IPS DF 6.9 (cell line): Measurements from ENCODE around the gene CNTFR.

Source experiments
- DNase-seq: peaks from one replicate; pipeline ENCODE4 v3.0.0-alpha.2; 2013; ENCODE audit warnings: low read depth, low spot score
- H3K27ac ChIP-seq: one replicate; pipeline ENCODE4 v1.5.1; 2013; ENCODE audit warnings: low read length, control low read depth
- H3K27me3 ChIP-seq: 2 replicates; pipeline ENCODE4 v1.6.1; 2013; ENCODE audit warnings: mild to moderate bottlenecking, low read length; ENCODE audit not compliant: control insufficient read depth, insufficient read depth
- H3K36me3 ChIP-seq: 2 replicates; pipeline ENCODE4 v1.6.1; 2013; ENCODE audit warnings: low read length; ENCODE audit not compliant: control insufficient read depth, insufficient read depth
- H3K4me1 ChIP-seq: 2 replicates; pipeline ENCODE4 v1.6.1; 2013; ENCODE audit warnings: low read length; ENCODE audit not compliant: control insufficient read depth, insufficient read depth
- H3K4me3 ChIP-seq: 2 replicates; pipeline ENCODE4 v1.5.1; 2013; ENCODE audit warnings: mild to moderate bottlenecking, low read length
- H3K9me3 ChIP-seq: 2 replicates; pipeline ENCODE4 v1.6.1; 2013; ENCODE audit warnings: low read length, inconsistent platforms; ENCODE audit not compliant: control insufficient read depth, insufficient read depth
- WGBS: extraction: QIAGEN DNeasy Blood & Tissue Kit; methylation state at CpG from one replicate; pipeline ENCODE4 v1.1.7; 2013; ENCODE audit warnings: mixed read lengths, missing lambda C conversion rate; ENCODE audit not compliant: insufficient read length, insufficient coverage; 5-methylcytosine and 5-hydroxymethylcytosine counted together

Gene CNTFR

DNA sequence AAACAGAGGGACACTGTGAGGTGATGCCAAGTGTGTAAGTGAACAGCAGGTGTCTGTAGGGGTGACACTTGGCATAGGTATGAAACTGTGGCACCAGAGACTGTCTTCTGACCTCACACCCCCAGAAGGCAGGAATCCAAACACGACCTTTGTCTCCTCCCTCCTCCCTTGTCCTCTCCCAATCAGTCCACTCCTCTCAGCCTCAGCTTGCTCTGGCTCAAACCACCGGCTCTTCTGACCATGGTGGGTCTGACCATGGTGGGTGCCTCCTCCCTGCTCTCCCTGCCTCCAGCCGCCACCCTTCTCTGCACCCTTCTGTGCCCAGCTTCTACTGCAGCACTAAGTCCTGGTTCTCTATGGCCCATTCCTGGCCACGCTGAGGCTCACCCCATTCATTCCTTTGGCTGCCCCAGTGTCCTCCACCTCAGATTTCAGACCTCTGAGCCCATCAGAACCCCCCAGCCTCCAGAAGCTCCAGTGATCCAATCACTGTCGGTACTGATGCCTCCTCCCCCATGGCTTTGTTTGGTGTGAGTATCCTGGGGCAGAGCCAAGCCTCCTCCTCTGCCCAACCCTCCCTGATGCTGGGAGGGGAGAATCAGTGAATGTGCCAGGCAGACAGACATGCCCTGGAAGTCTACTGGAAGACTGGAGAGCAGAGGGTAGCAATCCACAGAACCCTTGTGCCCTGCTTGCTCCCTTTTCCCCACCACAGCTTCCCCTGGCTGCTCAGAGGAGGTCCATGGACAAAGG lies 41.1 kb upstream of the CNTFR start:
- WGBS = no CpG with 5 or more reads among the region's 5 CpGs
- Histone ChIP-seq H3K36me3 (peaks cover 5% of the 10 kb centered on the region), H3K9me3 (no peaks in the 10 kb centered on the region), H3K4me1 (no peaks in the 10 kb centered on the region), H3K27me3 (peaks cover 51% of the 10 kb centered on the region), H3K27ac (no peak overlapping the region), H3K4me3 (no peak overlapping the region)
- DNase-seq = no peak

DNA sequence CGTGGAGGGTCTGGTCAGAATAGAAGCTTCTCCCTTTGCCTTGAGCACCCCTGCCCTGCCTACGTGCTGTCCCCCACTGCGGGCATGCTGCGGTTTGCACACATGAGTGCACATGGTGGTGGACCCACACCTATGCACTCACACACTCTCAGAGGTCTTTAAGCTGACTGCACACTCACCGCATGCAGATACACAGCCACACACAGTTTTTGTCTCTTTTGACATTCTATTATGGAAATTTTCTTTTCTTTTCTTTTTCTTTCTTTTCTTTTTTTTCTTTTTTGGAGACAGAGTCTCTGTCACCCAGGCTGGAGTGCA lies 39.9 kb upstream of the CNTFR start:
- Histone ChIP-seq H3K4me1 (no peaks in the 10 kb centered on the region), H3K9me3 (no peaks in the 10 kb centered on the region), H3K27me3 (peaks cover 60% of the 10 kb centered on the region), H3K4me3 (no peak overlapping the region), H3K36me3 (no peaks in the 10 kb centered on the region), H3K27ac (no peak overlapping the region)
- DNase-seq = no peak
- no CpG with 5 or more reads among the region's 5 CpGs for WGBS

DNA sequence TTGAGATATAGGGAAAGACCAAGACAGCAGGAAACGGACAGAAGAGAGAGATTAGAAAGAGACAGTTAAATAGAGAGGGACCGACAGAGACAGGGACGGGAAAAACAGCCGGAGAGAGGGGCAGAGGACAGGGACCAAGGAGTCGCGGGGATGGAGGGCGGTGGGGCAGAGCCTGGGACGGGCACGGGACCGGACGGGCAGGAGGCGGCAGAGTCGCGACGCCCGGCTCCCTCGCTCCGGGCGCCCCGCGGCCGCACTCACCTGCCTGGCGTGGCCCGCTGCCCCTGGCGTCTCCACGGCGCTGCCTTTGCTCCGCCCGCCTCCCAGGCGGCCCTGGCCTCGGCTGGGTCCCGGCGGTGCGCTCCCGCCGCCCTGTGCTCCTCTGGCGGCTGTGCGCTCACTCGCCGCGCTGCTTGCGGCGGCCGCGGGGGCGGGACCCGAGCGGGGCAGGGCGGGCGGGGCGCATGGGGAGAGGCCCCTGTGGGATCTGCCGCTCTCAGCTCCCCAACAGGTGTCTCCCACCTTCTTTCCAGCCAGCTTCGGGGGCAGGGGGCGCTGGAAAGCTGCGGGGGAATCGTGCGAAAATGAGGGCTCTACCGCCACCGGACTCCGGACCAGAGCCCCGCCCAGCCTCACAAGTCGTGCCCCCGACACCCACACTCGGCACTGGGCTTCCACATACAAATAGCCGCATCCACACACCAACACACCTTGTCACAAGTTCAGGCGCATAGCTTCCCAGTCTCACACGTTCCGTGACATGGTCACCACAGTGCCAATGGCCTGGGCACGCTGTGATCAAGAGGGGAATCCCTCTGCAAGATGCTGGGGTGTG lies 39.3 kb upstream of the CNTFR start, which contains the start of gene ARID3C:
Gene ARID3C (minus strand): TSS at position 411 of the 835 bp plus-strand sequence. CDS start 1,052 bp downstream, outside the sequence.
- no peak for DNase-seq
- peak within 1 kb of the TSS; percentile 10; the same call in 1 of the 2 replicates for H3K4me3 ChIP-seq
- no CpG with 5 or more reads among the region's 69 CpGs for whole genome bisulfite sequencing
- peaks cover 64% of the 10 kb centered on the region for H3K27me3 ChIP-seq
- H3K9me3 ChIP-seq = no peaks in the 10 kb centered on the region
- H3K36me3 ChIP-seq = no peaks in the 10 kb centered on the region
- H3K27ac ChIP-seq = no peak within 1 kb of the TSS
- no peaks in the 10 kb centered on the region for H3K4me1 ChIP-seq

DNA sequence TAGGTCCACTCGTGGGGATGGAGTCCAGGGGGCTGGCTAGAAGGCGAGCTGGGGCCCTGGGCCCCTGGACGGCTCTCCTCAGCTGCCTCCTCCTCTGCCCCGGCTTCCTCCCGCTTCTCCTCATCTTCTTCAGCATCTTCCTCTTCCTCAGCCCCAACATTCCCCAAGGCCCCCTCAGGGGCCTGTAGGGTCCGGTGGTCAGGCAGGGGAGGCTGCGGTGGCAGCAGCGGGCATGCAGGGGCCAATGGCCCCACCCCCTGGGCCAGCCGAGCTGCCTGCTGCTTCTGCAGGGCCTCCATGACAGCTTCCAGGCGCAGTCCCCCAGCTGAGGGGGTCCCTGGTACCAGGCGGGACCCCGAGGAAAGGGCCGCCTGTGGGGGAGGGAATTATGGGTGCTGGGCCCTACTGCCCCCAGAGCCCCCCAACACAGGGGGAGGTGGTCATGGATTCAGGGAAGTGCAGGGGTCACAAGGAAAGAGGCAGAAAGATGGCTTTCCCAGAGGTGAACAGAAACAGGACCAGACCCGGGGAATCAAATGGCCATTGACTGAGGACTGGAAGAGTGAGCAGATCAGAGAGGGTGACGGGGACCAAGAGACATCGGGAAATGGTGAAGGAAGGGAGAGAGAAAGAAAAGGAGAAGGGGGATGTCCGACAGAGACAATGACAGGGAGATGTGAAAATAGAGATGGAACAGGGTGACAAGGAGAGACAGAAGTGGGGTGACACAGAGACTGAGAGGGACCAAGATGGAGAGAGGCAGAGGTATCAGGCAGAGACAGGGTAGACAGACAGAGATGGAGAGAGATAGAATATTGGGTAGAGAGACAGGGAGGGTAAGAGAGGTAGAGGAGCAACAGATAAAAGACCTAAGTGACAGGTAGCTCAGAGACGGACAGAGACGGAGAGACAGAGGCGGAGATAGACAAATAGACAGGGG lies 38.5 kb upstream of the CNTFR start:
- WGBS = no CpG with 5 or more reads among the region's 20 CpGs
- Histone ChIP-seq H3K27me3 (peaks cover 64% of the 10 kb centered on the region), H3K4me1 (no peaks in the 10 kb centered on the region), H3K36me3 (no peaks in the 10 kb centered on the region), H3K9me3 (no peaks in the 10 kb centered on the region), H3K4me3 (no peak overlapping the region), H3K27ac (no peak overlapping the region)
- DNase-seq = no peak

DNA sequence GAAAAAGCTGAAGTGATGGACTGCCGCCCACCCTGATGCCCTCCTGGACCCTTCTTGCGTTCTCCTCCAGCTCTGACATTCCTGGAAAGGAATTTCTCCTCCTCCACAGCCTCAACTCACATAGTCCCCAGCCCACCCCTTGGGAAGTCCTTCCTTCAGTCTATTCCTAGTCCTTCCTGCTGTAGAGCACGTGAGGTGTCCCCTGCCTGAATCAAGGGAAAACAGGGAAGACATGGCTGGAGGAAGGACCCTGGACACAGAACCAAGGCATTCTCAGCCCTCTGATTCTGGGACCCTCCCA lies 35.6 kb upstream of the CNTFR start:
- Histone ChIP-seq H3K4me3 (no peak overlapping the region), H3K9me3 (no peaks in the 10 kb centered on the region), H3K36me3 (no peaks in the 10 kb centered on the region), H3K27me3 (peaks cover 52% of the 10 kb centered on the region), H3K27ac (no peak overlapping the region), H3K4me1 (no peaks in the 10 kb centered on the region)
- no CpG with 5 or more reads among the region's 3 CpGs for WGBS
- DNase-seq = no peak

DNA sequence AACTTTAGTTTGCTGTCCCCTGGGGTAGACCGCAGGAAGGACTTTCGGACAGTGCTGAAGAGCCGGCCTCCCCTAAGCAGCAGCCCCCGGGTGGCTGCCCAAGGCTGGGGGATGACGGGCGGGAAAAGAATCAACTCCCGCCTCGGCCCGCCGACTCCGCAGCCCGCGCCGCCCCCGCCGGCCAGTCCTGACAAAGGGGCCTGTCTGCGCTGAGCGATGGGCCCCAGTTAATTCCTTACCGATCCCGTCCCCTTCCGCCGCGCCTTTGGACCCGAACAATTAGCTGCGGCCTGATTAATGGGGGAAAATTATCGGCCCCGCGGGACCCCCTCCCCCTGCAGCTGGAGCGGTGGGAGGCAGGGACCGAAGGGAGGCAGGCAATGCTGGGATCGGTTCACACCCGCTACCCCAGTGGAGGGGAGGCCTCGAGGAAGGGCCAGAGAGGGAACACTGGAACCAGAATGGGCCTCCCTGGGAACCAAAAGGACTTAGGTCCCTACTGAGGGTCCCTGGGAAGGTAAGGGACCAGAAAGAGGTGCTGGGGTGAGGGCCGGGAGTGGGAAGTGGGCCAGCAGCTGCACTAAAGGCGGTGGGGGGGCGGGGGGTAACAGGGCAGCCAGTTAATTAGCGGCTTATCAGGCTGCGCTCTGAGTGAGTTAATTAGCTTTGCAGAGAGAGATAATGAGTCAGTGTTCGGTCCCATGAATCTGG lies 35.1 kb upstream of the CNTFR start:
- no peak for DNase-seq
- no peak overlapping the region for H3K27ac ChIP-seq
- H3K4me3 ChIP-seq = peak overlapping the region; percentile 10; the same call in 1 of the 2 replicates
- no CpG with 5 or more reads among the region's 39 CpGs for WGBS
- no peaks in the 10 kb centered on the region for H3K36me3 ChIP-seq
- no peaks in the 10 kb centered on the region for H3K4me1 ChIP-seq
- no peaks in the 10 kb centered on the region for H3K9me3 ChIP-seq
- H3K27me3 ChIP-seq = peaks cover 48% of the 10 kb centered on the region

DNA sequence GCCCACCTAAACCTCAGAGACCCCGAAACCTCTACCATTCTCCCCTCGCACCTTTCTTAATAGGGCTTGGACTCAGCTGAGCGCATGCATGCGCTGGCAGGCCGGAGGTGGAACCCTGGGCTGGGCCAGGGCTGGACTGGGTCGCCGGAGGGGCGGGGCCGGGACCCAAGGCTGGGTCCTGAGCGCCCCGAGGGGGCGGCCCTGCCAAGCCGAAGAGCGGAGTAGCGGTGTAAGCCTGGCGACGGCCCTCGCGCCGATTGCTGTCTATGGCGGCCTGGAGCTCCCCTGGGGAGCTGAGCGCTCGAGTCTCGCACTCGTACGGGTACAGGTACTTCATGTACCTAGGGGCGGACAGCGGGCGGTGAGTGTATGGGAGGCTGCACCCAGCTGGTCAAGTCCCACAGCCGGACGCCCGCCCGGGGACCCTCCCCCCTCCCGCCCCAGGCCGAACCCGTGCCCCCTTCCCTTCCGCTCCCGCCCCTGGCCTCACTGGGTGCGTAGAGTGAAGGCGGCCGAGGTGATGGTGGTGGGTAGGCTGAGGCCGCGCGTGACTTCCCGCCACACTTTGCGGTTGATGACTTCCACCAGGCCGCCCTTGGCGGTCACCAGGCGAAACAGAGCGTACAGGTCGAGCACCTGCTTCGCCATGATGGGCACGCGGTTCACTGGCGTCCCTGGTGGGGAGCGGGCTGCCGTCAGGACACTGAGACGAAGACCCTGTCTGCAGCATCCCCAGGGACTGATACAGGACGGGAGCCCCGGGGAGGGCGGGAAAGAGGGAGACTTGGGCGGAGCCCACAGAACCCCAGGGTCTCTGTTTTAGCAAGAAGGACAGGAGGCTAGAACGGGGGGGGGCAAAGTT lies 34.1 kb upstream of the CNTFR start:
- peaks cover 41% of the 10 kb centered on the region for H3K27me3 ChIP-seq

DNA sequence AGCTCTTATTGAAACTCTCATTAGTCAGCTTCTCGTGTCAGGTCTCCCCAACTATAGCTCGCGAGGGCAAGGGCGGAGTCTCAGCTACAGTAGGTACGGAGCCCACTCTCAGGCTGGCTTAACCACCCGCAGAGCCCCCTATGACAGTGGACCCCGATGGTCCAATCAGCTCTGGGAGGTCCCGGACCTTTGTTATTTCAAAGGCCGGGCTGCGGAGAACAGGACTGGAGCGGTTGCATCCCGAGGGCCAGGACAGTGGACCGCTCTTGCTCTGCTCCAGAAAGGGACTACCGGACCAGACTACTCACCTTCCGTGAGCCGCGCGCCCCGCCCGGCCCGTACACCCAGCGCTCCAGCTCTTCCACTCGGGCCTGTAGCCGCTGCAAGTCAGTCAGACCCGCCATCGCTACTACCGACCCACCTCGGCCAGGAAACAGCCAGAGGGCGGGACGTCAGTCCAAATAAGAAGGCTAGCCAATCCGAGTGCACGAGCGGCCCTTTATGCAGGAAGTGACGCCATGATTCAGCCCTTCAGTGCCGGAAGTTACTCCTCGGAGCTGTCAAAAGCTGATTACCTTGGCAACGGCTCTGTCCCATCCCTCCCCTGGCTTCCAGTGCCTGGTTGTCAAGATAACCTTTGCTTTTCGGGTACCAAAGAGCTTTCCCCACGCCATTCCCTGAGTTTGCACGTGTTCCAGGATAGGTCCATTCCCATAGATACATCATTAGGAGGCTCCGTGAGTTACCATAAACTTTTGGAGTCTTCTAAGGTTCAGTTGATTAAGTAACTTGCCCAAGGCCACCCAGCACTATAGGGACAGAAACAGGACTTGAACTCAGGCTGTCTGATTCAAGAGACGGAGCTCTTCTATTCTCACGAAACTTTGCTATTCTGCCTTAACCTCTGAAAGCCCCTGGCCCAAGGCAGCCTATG lies 30.8 kb upstream of the CNTFR start, which contains the start of gene DCTN3:
Gene DCTN3 (minus strand): TSS at position 435 of the 934 bp plus-strand sequence. CDS start 31 bp downstream, at position 404.
- peak; percentile 80 for DNase-seq
- no CpG with 5 or more reads among the region's 43 CpGs for WGBS
- Histone ChIP-seq H3K4me3 (peak within 1 kb of the TSS; percentile 54; the same call in 1 of the 2 replicates), H3K27me3 (peaks cover 11% of the 10 kb centered on the region; the same call in 1 of the 2 replicates), H3K27ac (no peak within 1 kb of the TSS), H3K4me1 (no peaks in the 10 kb centered on the region), H3K36me3 (no peaks in the 10 kb centered on the region), H3K9me3 (no peaks in the 10 kb centered on the region)

More for the DNA sequence above, 34.1 kb upstream of the CNTFR start:
- Histone ChIP-seq H3K4me3 (no peak overlapping the region), H3K36me3 (no peaks in the 10 kb centered on the region), H3K9me3 (no peaks in the 10 kb centered on the region), H3K4me1 (no peaks in the 10 kb centered on the region), H3K27ac (no peak overlapping the region)
- no CpG with 5 or more reads among the region's 63 CpGs for WGBS
- no peak for DNase-seq
